Endothelial cell (in vitro differentiated cells): ENCODE results near the gene THSD4. TPM values are rescaled to one million over a fixed set of nuclear protein-coding genes. Genes with fewer than 3 reads are reported as not detected.

ENCODE experiments used
- DNase-seq: peaks from one replicate; pipeline ENCODE4 v3.0.0; 2021; ENCODE audit warnings: low spot score
- H3K27ac Mint-ChIP-seq: one replicate; pipeline ENCODE4 v1.8.0; 2021; ENCODE audit warnings: mixed read lengths, inconsistent platforms; ENCODE audit not compliant: unreplicated experiment
- H3K27me3 Mint-ChIP-seq: one replicate; pipeline ENCODE4 v1.8.0; 2021; ENCODE audit warnings: mild to moderate bottlenecking, moderate library complexity, mixed read lengths, inconsistent platforms; ENCODE audit not compliant: unreplicated experiment
- H3K36me3 Mint-ChIP-seq: one replicate; pipeline ENCODE4 v1.8.0; 2021; ENCODE audit warnings: mild to moderate bottlenecking, low read depth, mixed read lengths, inconsistent platforms; ENCODE audit not compliant: unreplicated experiment
- H3K4me1 Mint-ChIP-seq: one replicate; pipeline ENCODE4 v1.8.0; 2021; ENCODE audit warnings: mild to moderate bottlenecking, mixed read lengths, inconsistent platforms; ENCODE audit not compliant: unreplicated experiment
- H3K4me3 Mint-ChIP-seq: one replicate; pipeline ENCODE4 v1.8.0; 2021; ENCODE audit warnings: mild to moderate bottlenecking, mixed read lengths, inconsistent platforms; ENCODE audit not compliant: unreplicated experiment
- H3K9me3 Mint-ChIP-seq: one replicate; pipeline ENCODE4 v1.8.0; 2021; ENCODE audit warnings: mixed read lengths, inconsistent platforms; ENCODE audit not compliant: unreplicated experiment
- CTCF ChIP-seq: fragments of 200-600 bp; sonication (generic); IDR thresholded peaks from one replicate; pipeline ENCODE4 v1.5.0; 2021; ENCODE audit warnings: antibody characterized with exemption; ENCODE audit not compliant: unreplicated experiment
- total RNA-seq: library from RNA; stranded (reverse); fragmentation: NEBNext Ultra II Directional; extraction: Animal tissue kit (Norgen Biotek cat#: 25700); gene quantifications from one replicate; pipeline ENCODE4 v1.2.1, GENCODE V29; 2021; ENCODE audit not compliant: unreplicated experiment

The THSD4 gene
- total RNA-seq, 1 donor from 2014 or later = 0.92 TPM

GRCh38 chr15:71698742-71699141, 583.5 kb downstream of the THSD4 start:
- Mint-ChIP-seq H3K27me3 (peaks cover 3% of the 10 kb centered on the region), H3K9me3 (no peaks in the 10 kb centered on the region), H3K4me3 (no peak overlapping the region), H3K36me3 (no peaks in the 10 kb centered on the region), H3K27ac (no peak overlapping the region), H3K4me1 (peaks cover 4% of the 10 kb centered on the region)
- DNase-seq = no peak
- TF ChIP-seq CTCF = no peak

GRCh38 chr15:71699977-71700376, 584.7 kb downstream of the THSD4 start:
- no peaks in the 10 kb centered on the region for H3K36me3 Mint-ChIP-seq
- DNase-seq = no peak
- H3K9me3 Mint-ChIP-seq = no peaks in the 10 kb centered on the region

GRCh38 chr15:71701808-71702207, 586.5 kb downstream of the THSD4 start:
- Mint-ChIP-seq H3K4me3 (no peak overlapping the region), H3K36me3 (no peaks in the 10 kb centered on the region), H3K4me1 (peaks cover under 1% of the 10 kb centered on the region), H3K27ac (no peak overlapping the region), H3K9me3 (no peaks in the 10 kb centered on the region), H3K27me3 (no peaks in the 10 kb centered on the region)
- no peak for TF ChIP-seq CTCF
- DNase-seq = no peak

More at GRCh38 chr15:71699977-71700376, 584.7 kb downstream of the THSD4 start:
- no peak for TF ChIP-seq CTCF
- Mint-ChIP-seq H3K27ac (no peak overlapping the region), H3K4me3 (no peak overlapping the region), H3K27me3 (peaks cover 2% of the 10 kb centered on the region), H3K4me1 (peaks cover 4% of the 10 kb centered on the region)

- no peak for DNase-seq
- H3K4me1 Mint-ChIP-seq = no peaks in the 10 kb centered on the region
- no peak overlapping the region for H3K4me3 Mint-ChIP-seq
- no peaks in the 10 kb centered on the region for H3K36me3 Mint-ChIP-seq
- no peak overlapping the region for H3K27ac Mint-ChIP-seq
- H3K27me3 Mint-ChIP-seq = no peaks in the 10 kb centered on the region
- no peaks in the 10 kb centered on the region for H3K9me3 Mint-ChIP-seq
- no peak for TF ChIP-seq CTCF
Measured at GRCh38 chr15:71702496-71702895, 587.2 kb downstream of the THSD4 start.

GRCh38 chr15:71705151-71705550, 589.9 kb downstream of the THSD4 start:
- H3K9me3 Mint-ChIP-seq = no peaks in the 10 kb centered on the region
- TF ChIP-seq CTCF = no peak
- no peaks in the 10 kb centered on the region for H3K4me1 Mint-ChIP-seq
- no peak overlapping the region for H3K4me3 Mint-ChIP-seq
- H3K36me3 Mint-ChIP-seq = no peaks in the 10 kb centered on the region
- no peak for DNase-seq
- H3K27ac Mint-ChIP-seq = no peak overlapping the region
- H3K27me3 Mint-ChIP-seq = no peaks in the 10 kb centered on the region
